Measurements from ENCODE around the gene TMEM256.

TMEM256 gene

DNA sequence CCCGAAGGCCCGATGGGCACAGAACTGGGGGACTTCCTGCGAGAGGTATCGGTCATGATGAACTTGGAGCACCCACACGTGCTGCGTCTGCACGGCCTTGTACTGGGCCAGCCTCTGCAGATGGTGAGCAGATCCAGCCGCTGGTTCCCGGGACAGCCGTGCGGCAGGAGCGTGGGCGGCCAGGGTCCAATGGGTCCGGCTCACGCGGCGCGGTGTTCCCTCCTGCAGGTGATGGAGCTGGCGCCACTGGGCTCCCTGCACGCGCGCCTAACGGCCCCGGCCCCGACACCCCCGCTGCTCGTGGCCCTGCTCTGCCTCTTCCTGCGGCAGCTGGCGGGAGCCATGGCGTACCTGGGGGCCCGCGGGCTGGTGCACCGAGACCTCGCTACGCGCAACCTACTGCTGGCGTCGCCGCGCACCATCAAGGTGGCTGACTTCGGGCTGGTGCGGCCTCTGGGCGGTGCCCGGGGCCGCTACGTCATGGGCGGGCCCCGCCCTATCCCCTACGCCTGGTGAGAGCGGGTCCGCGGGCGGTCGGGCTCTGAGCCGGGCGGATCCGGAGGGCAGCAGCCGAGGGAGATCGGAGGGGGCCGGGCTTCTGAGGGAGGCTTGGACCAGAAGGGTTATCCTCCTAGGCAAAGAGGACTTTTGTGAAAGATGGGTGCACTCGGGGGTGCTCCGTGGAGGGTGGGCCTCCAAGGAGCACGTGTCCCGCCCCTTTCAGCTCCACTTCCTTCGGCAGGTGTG lies 20.0 kb downstream of the TMEM256 start:
- H3K9me3 ChIP-seq (ENCODE audit: insufficient read depth, low read length): peaks cover 9% of the 10 kb centered on the region; the same call in 1 of the 2 replicates
- TF ChIP-seq, protein P1, sequence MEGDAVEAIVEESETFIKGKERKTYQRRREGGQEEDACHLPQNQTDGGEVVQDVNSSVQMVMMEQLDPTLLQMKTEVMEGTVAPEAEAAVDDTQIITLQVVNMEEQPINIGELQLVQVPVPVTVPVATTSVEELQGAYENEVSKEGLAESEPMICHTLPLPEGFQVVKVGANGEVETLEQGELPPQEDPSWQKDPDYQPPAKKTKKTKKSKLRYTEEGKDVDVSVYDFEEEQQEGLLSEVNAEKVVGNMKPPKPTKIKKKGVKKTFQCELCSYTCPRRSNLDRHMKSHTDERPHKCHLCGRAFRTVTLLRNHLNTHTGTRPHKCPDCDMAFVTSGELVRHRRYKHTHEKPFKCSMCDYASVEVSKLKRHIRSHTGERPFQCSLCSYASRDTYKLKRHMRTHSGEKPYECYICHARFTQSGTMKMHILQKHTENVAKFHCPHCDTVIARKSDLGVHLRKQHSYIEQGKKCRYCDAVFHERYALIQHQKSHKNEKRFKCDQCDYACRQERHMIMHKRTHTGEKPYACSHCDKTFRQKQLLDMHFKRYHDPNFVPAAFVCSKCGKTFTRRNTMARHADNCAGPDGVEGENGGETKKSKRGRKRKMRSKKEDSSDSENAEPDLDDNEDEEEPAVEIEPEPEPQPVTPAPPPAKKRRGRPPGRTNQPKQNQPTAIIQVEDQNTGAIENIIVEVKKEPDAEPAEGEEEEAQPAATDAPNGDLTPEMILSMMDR (IDR thresholded peaks at IDR 0.05; ENCODE audit: insufficient read depth, low read length, poor library complexity, severe bottlenecking): no peak
- TF ChIP-seq EZH2phosphoT487 (conservative IDR thresholded peaks at IDR 0.05; ENCODE audit: low read length): no peak
- peak overlapping the region; percentile 73 for H3K9ac ChIP-seq (ENCODE audit: low read length)
- H2AFZ ChIP-seq (ENCODE audit: low read depth, low read length, severe bottlenecking): peak overlapping the region; percentile 94
- peak overlapping the region; percentile 77 for H3K4me3 ChIP-seq (ENCODE audit: insufficient read depth, low read length, poor library complexity, severe bottlenecking)
- no peaks in the 10 kb centered on the region for H3K36me3 ChIP-seq (ENCODE audit: low read length)
- no peaks in the 10 kb centered on the region for H4K20me1 ChIP-seq (ENCODE audit: low read depth, low read length)
- no peaks in the 10 kb centered on the region for H3K9me2 ChIP-seq (replicated peaks; ENCODE audit: insufficient read depth, low read length)
- no peaks in the 10 kb centered on the region for H3K79me2 ChIP-seq (ENCODE audit: insufficient read depth, low read length)
- no peaks in the 10 kb centered on the region for H3K27me3 ChIP-seq (ENCODE audit: low read length)
- H3F3A ChIP-seq (ENCODE audit: insufficient read depth): no peaks in the 10 kb centered on the region
- peak overlapping the region; percentile 79 for H3K4me2 ChIP-seq (ENCODE audit: low read depth, low read length, poor library complexity, severe bottlenecking)
- peak overlapping the region; percentile 48 for H3K27ac ChIP-seq (ENCODE audit: low read depth, low read length)

DNA sequence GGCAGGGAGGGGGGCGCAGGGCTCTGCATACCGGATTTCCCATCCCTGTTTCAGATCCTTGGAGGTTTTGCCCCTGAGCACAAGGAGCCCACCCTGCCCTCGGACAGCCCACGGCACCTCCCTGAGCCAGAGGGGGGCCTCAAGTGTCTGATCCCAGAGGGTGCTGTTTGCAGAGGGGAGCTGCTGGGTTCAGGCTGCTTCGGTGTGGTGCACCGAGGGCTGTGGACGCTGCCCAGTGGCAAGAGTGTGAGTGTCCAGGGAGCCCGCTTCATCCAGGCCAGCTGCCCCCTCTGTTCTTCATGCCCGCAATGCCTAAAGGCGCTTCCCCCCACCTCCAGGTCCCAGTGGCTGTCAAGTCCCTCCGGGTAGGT lies 20.5 kb downstream of the TMEM256 start:
- Histone ChIP-seq H3K4me3 (ENCODE audit: insufficient read depth, low read length, poor library complexity, severe bottlenecking) (no peak overlapping the region), H3K9ac (ENCODE audit: low read length) (no peak overlapping the region; the same call in 1 of the 2 replicates), H2AFZ (ENCODE audit: low read depth, low read length, severe bottlenecking) (no peak overlapping the region), H3K9me2 (replicated peaks; ENCODE audit: insufficient read depth, low read length) (no peaks in the 10 kb centered on the region), H3K27me3 (ENCODE audit: low read length) (no peaks in the 10 kb centered on the region), H4K20me1 (ENCODE audit: low read depth, low read length) (no peaks in the 10 kb centered on the region), H3K36me3 (ENCODE audit: low read length) (no peaks in the 10 kb centered on the region), H3K4me2 (ENCODE audit: low read depth, low read length, poor library complexity, severe bottlenecking) (peak overlapping the region; percentile 79), H3K9me3 (ENCODE audit: insufficient read depth, low read length) (peaks cover 9% of the 10 kb centered on the region; the same call in 1 of the 2 replicates), H3K27ac (ENCODE audit: low read depth, low read length) (no peak overlapping the region), H3F3A (ENCODE audit: insufficient read depth) (no peaks in the 10 kb centered on the region), H3K79me2 (ENCODE audit: insufficient read depth, low read length) (no peaks in the 10 kb centered on the region)
- no peak for TF ChIP-seq EZH2phosphoT487 (conservative IDR thresholded peaks at IDR 0.05; ENCODE audit: low read length)
- TF ChIP-seq, protein P1 (IDR thresholded peaks at IDR 0.05; ENCODE audit: insufficient read depth, low read length, poor library complexity, severe bottlenecking): no peak

- Histone ChIP-seq H3K9me2 (replicated peaks; ENCODE audit: insufficient read depth, low read length) (no peaks in the 10 kb centered on the region), H3F3A (ENCODE audit: insufficient read depth) (no peaks in the 10 kb centered on the region)
Measured at GRCh38 chr17:7382901-7383300, 21.0 kb downstream of the TMEM256 start.

More at GRCh38 chr17:7382901-7383300, 21.0 kb downstream of the TMEM256 start:
- H3K79me2 ChIP-seq (ENCODE audit: insufficient read depth, low read length): no peaks in the 10 kb centered on the region
- H2AFZ ChIP-seq (ENCODE audit: low read depth, low read length, severe bottlenecking): no peak overlapping the region
- H3K4me3 ChIP-seq (ENCODE audit: insufficient read depth, low read length, poor library complexity, severe bottlenecking): no peak overlapping the region
- TF ChIP-seq, protein P1 (IDR thresholded peaks at IDR 0.05; ENCODE audit: insufficient read depth, low read length, poor library complexity, severe bottlenecking): no peak
- no peak for TF ChIP-seq EZH2phosphoT487 (conservative IDR thresholded peaks at IDR 0.05; ENCODE audit: low read length)
- no peaks in the 10 kb centered on the region for H3K36me3 ChIP-seq (ENCODE audit: low read length)
- no peaks in the 10 kb centered on the region for H3K27me3 ChIP-seq (ENCODE audit: low read length)
- H3K27ac ChIP-seq (ENCODE audit: low read depth, low read length): no peak overlapping the region
- peaks cover 9% of the 10 kb centered on the region; the same call in 1 of the 2 replicates for H3K9me3 ChIP-seq (ENCODE audit: insufficient read depth, low read length)
- no peak overlapping the region for H3K9ac ChIP-seq (ENCODE audit: low read length)
- no peak overlapping the region for H3K4me2 ChIP-seq (ENCODE audit: low read depth, low read length, poor library complexity, severe bottlenecking)
- no peaks in the 10 kb centered on the region for H4K20me1 ChIP-seq (ENCODE audit: low read depth, low read length)

Data from SU-DHL-6 (cell line).